Smooth muscle cell (in vitro differentiated cells): ENCODE results near the gene FBXL5. TPM values are rescaled to one million over a fixed set of nuclear protein-coding genes. Genes with fewer than 3 reads are reported as not detected.
A peak's percentile ranks its signal among the peaks of the same experiment; 100 is the strongest.

Experiments
- DNase-seq: peaks from one replicate; lab custom pipeline; 2025; ENCODE audit not compliant: unreplicated experiment; lab: John Stamatoyannopoulos, UW
- H2AFZ ChIP-seq: fragments of 200-600 bp; sonication (generic); 2 replicates; pipeline ENCODE4 v1.6.0; 2016; ENCODE audit warnings: antibody characterized with exemption, low read depth, mild to moderate bottlenecking
- H3F3A ChIP-seq: fragments of 200-600 bp; sonication (generic); 2 replicates; pipeline ENCODE4 v1.6.0; 2017; ENCODE audit warnings: antibody characterized with exemption, low read depth
- H3K27ac ChIP-seq: fragments of 200-600 bp; sonication (generic); 2 replicates; pipeline ENCODE4 v1.5.1; 2016; ENCODE audit warnings: low read depth, mild to moderate bottlenecking
- H3K27me3 ChIP-seq: fragments of 200-600 bp; sonication (generic); 2 replicates; pipeline ENCODE4 v1.6.1; 2016; ENCODE audit warnings: low read depth, mild to moderate bottlenecking
- H3K36me3 ChIP-seq: fragments of 200-600 bp; sonication (generic); 2 replicates; pipeline ENCODE4 v1.5.1; 2016; ENCODE audit warnings: low read depth
- H3K4me1 ChIP-seq: fragments of 200-600 bp; sonication (generic); 2 replicates; pipeline ENCODE4 v1.5.1; 2016; ENCODE audit warnings: low read depth
- H3K4me2 ChIP-seq: fragments of 200-600 bp; sonication (generic); 2 replicates; pipeline ENCODE4 v1.6.0; 2016; ENCODE audit warnings: mild to moderate bottlenecking
- H3K4me3 ChIP-seq: fragments of 200-600 bp; sonication (generic); 2 replicates; pipeline ENCODE4 v1.5.1; 2016; ENCODE audit warnings: mild to moderate bottlenecking
- H3K79me2 ChIP-seq: fragments of 200-600 bp; sonication (generic); 2 replicates; pipeline ENCODE4 v1.6.0; 2016; ENCODE audit warnings: low read depth, mild to moderate bottlenecking
- H3K9ac ChIP-seq: fragments of 200-600 bp; sonication (generic); 2 replicates; pipeline ENCODE4 v1.6.0; 2016; ENCODE audit warnings: low read depth
- H3K9me3 ChIP-seq: fragments of 200-600 bp; sonication (generic); replicated peaks from 2 replicates; pipeline ENCODE4 v1.5.1; 2016; ENCODE audit warnings: low read depth
- H4K20me1 ChIP-seq: fragments of 200-600 bp; sonication (generic); 2 replicates; pipeline ENCODE4 v1.6.0; 2016; ENCODE audit warnings: low read depth
- WGBS: methylation state at CpG from one replicate; pipeline ENCODE4 v1.1.7; 2016; ENCODE audit warnings: low lambda C conversion rate; 5-methylcytosine and 5-hydroxymethylcytosine counted together
- polyA plus RNA-seq: library from polyadenylated mRNA; unstranded; fragments of >200 nt; fragmentation: Nextera tagmentation; extraction: Ambion mirVana; gene quantifications from 2 replicates; pipeline ENCODE4 v1.2.1, GENCODE V29; 2016
- total RNA-seq: library from RNA; depleted of rRNA; stranded (reverse); fragments of >200 nt; gene quantifications from 2 replicates; pipeline ENCODE4 v1.2.3, GENCODE V29; 2014
- TF ChIP-seq, protein P1 (sequence below): fragments of 200-600 bp; sonication (generic); IDR thresholded peaks from 2 replicates; pipeline ENCODE4 v1.5.1; 2017; ENCODE audit warnings: borderline replicate concordance, mild to moderate bottlenecking, antibody characterized with exemption; ENCODE audit not compliant: insufficient read depth, poor library complexity, severe bottlenecking

The FBXL5 gene
- total and polyA plus RNA-seq, 2 experiments from 2014 or later, result 47.0 to 94.6 TPM

DNA sequence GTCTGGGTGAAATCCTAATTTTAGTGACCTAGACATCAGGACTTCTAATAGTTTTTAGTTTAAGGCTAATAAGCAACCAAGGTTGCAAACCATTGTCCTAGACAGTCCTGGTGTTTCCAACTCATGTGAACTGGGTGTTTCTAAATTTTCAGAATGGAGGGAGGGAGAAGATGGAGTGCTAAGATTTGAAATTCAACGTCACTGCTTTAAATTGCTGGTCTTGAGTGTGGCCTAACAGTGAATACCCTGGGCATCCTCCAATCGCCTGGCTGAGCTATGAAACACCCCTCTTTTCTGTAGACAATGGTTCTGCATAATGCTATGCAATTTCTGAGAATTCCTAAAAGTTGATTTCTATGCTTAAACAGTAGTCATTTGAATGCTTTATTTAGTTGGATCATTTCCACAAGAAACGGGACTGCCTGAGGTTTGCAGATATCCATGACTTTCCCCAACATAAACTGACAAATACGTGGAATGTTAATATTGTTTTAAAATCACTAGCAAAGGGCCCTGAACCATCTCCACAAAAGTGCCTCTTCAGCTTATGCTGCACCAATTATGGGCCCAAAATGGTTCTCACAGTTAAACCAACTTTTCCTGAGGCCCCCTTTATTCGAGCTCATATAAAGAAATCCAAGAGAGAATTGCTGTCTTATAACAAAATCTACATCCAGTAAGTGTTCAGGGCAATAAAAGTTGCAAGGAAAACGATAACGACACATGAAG lies 1.1 kb downstream of the FBXL5 start:
- H3K4me1 ChIP-seq, result peaks cover 51% of the 10 kb centered on the region
- H3K79me2 ChIP-seq, result peaks cover 55% of the 10 kb centered on the region
- peak overlapping the region; percentile 90 for H3K4me2 ChIP-seq
- DNase-seq, result no peak
- peaks cover 22% of the 10 kb centered on the region for H3F3A ChIP-seq
- 2% methylated on average over 7 of the region's 7 CpGs for WGBS
- no peaks in the 10 kb centered on the region for H3K27me3 ChIP-seq
- TF ChIP-seq, protein P1, sequence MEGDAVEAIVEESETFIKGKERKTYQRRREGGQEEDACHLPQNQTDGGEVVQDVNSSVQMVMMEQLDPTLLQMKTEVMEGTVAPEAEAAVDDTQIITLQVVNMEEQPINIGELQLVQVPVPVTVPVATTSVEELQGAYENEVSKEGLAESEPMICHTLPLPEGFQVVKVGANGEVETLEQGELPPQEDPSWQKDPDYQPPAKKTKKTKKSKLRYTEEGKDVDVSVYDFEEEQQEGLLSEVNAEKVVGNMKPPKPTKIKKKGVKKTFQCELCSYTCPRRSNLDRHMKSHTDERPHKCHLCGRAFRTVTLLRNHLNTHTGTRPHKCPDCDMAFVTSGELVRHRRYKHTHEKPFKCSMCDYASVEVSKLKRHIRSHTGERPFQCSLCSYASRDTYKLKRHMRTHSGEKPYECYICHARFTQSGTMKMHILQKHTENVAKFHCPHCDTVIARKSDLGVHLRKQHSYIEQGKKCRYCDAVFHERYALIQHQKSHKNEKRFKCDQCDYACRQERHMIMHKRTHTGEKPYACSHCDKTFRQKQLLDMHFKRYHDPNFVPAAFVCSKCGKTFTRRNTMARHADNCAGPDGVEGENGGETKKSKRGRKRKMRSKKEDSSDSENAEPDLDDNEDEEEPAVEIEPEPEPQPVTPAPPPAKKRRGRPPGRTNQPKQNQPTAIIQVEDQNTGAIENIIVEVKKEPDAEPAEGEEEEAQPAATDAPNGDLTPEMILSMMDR, result no peak
- H3K36me3 ChIP-seq, result no peaks in the 10 kb centered on the region
- H3K9me3 ChIP-seq, result no peaks in the 10 kb centered on the region
- H3K27ac ChIP-seq, result peak overlapping the region; percentile 96
- H3K4me3 ChIP-seq, result peak overlapping the region; percentile 70
- peaks cover 50% of the 10 kb centered on the region for H4K20me1 ChIP-seq
- peak overlapping the region; percentile 8 for H2AFZ ChIP-seq
- peak overlapping the region; percentile 72 for H3K9ac ChIP-seq

DNA sequence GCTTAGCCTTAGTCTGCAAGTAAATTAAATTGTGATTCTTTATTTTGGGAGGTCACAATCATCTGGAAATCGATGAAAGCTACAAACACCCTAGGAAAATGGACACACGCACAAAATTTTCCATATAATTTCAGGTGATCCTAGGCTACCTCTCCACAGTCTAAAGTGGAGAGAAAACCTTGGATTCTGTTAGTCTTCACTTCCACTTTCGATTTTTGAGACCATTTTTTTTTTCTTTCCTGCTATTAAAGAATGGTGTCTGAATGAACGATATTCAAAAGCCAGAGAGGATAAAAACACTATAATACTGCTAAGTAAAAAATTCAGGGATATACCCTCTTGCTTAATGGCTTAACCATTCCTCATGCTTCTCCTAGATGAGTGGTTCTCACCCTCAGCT lies 1.7 kb downstream of the FBXL5 start:
- Histone ChIP-seq H3K79me2 (peaks cover 61% of the 10 kb centered on the region), H3K36me3 (no peaks in the 10 kb centered on the region), H4K20me1 (peaks cover 57% of the 10 kb centered on the region), H3K4me3 (peak overlapping the region; percentile 70), H2AFZ (no peak overlapping the region), H3K27ac (peak overlapping the region; percentile 96), H3F3A (peaks cover 22% of the 10 kb centered on the region), H3K9ac (peak overlapping the region; percentile 72), H3K4me2 (peak overlapping the region; percentile 90), H3K9me3 (no peaks in the 10 kb centered on the region), H3K27me3 (no peaks in the 10 kb centered on the region), H3K4me1 (peaks cover 51% of the 10 kb centered on the region)
- WGBS, result 73% methylated on average over 4 of the region's 4 CpGs
- TF ChIP-seq, protein P1, result no peak
- no peak for DNase-seq

DNA sequence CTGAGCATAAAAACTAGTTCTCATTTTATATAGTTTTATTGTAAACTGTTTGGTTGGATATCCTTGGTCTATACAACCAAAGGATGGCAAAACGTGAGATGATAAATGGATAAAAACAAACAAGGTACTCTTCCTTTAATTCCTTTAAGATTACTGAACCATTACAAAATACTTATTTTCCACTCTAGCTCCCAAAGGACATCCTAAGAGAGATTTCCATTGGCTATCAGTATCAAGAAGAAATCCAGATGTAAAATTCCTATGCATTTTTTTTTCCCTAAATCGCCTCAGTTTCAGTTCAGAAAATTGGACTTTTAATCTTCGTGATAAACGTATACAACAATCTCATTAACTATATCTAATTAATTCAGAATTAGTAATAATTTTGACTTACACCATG lies 2.3 kb downstream of the FBXL5 start:
- peaks cover 22% of the 10 kb centered on the region for H3F3A ChIP-seq
- H3K9ac ChIP-seq, result peak overlapping the region; percentile 72
- H3K27ac ChIP-seq, result peak overlapping the region; percentile 96
- peak overlapping the region; percentile 90 for H3K4me2 ChIP-seq
- peak overlapping the region; percentile 70 for H3K4me3 ChIP-seq
- peaks cover 51% of the 10 kb centered on the region for H3K4me1 ChIP-seq
- H3K27me3 ChIP-seq, result no peaks in the 10 kb centered on the region
- H3K79me2 ChIP-seq, result peaks cover 67% of the 10 kb centered on the region
- WGBS, result 80% methylated on average over 4 of the region's 4 CpGs
- no peak overlapping the region for H2AFZ ChIP-seq
- no peaks in the 10 kb centered on the region for H3K9me3 ChIP-seq
- H4K20me1 ChIP-seq, result peaks cover 62% of the 10 kb centered on the region
- TF ChIP-seq, protein P1, result no peak
- H3K36me3 ChIP-seq, result no peaks in the 10 kb centered on the region
- no peak for DNase-seq

DNA sequence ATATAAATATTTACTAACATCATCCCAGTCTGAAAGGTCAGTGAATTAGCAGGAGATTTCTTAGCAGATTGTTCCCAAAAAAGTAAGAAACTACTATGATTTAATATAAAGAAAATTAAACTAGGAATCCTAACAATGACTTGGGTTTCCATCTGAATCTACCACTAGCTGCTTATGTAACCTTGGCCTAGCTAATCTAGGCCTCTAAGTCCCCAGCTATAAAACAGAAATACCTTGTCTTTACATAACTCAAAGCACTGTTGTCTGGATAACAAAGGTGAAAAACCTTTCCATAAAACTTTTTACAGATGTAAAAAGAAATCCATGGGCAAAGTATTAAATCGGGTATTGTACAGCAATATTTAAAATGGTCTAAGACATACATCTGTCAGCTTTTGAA lies 3.0 kb downstream of the FBXL5 start:
- Histone ChIP-seq H3K27me3 (no peaks in the 10 kb centered on the region), H3K4me3 (peak overlapping the region; percentile 70), H3K9me3 (no peaks in the 10 kb centered on the region), H3K79me2 (peaks cover 74% of the 10 kb centered on the region), H3F3A (peaks cover 17% of the 10 kb centered on the region), H3K9ac (no peak overlapping the region), H2AFZ (no peak overlapping the region), H3K27ac (peak overlapping the region; percentile 33), H4K20me1 (peaks cover 69% of the 10 kb centered on the region), H3K36me3 (no peaks in the 10 kb centered on the region), H3K4me2 (peak overlapping the region; percentile 90), H3K4me1 (peaks cover 51% of the 10 kb centered on the region)
- TF ChIP-seq, protein P1, result no peak
- DNase-seq, result no peak
- WGBS, result 93% methylated on average over 1 of the region's 1 CpG
